NCI-H1436 (cell line): Measurements from ENCODE around the gene WWC2.
"Not testable (repeated sequence)": the region's sequence is repeated elsewhere in the genome, so short reads cannot be mapped to it uniquely, and the experiment has no call there.

Source experiments
- DNase-seq: peaks from one replicate; lab custom pipeline; 2025; lab: John Stamatoyannopoulos, UW

Gene WWC2

GRCh38 chr4:183172881-183173280 lies 73.8 kb downstream of the WWC2 start:
- no peak for DNase-seq

- no peak for DNase-seq
These were observed 74.8 kb downstream of the WWC2 start for GRCh38 chr4:183173580-183174526.

GRCh38 chr4:183175631-183176232 lies 76.7 kb downstream of the WWC2 start:
- DNase-seq: no peak

- DNase-seq: no peak
These were observed 77.9 kb downstream of the WWC2 start for GRCh38 chr4:183177001-183177400.

GRCh38 chr4:183178201-183178600 lies 79.1 kb downstream of the WWC2 start:
- no peak for DNase-seq

GRCh38 chr4:183180096-183180495 lies 81.0 kb downstream of the WWC2 start:
- no peak for DNase-seq

- DNase-seq: no peak
These were observed 81.6 kb downstream of the WWC2 start for GRCh38 chr4:183180621-183181020.

GRCh38 chr4:183181081-183181480 lies 82.0 kb downstream of the WWC2 start:
- DNase-seq: no peak

GRCh38 chr4:183182873-183183725 lies 84.0 kb downstream of the WWC2 start:
- peak; percentile 16 for DNase-seq

- no peak for DNase-seq
These were observed 85.0 kb downstream of the WWC2 start for GRCh38 chr4:183183906-183184535.

GRCh38 chr4:183185018-183185417 lies 86.0 kb downstream of the WWC2 start:
- DNase-seq: no peak

- DNase-seq: no peak
These were observed 86.5 kb downstream of the WWC2 start for GRCh38 chr4:183185559-183185958.

GRCh38 chr4:183186813-183187212 lies 87.8 kb downstream of the WWC2 start:
- no peak for DNase-seq

- no peak for DNase-seq
These were observed 92.0 kb downstream of the WWC2 start for GRCh38 chr4:183190900-183191527.

- DNase-seq: no peak
These were observed 92.6 kb downstream of the WWC2 start for GRCh38 chr4:183191630-183192029.

- no peak for DNase-seq
These were observed 93.5 kb downstream of the WWC2 start for GRCh38 chr4:183192571-183192970.

GRCh38 chr4:183193730-183194338 lies 94.8 kb downstream of the WWC2 start:
- not testable (repeated sequence) for DNase-seq

- no peak for DNase-seq
These were observed 96.5 kb downstream of the WWC2 start for GRCh38 chr4:183195534-183195933.

GRCh38 chr4:183197140-183197539 lies 98.1 kb downstream of the WWC2 start:
- DNase-seq: no peak

GRCh38 chr4:183200453-183200852 lies 101.4 kb downstream of the WWC2 start:
- DNase-seq: no peak

GRCh38 chr4:183201331-183201730 lies 102.3 kb downstream of the WWC2 start:
- no peak for DNase-seq
